ENCODE measurements around the gene SLC4A2.

SLC4A2 gene

GRCh38 chr7:151065516-151065915, 6.1 kb downstream of the SLC4A2 start:
- DNase-seq: no peak

- no peak for DNase-seq
Observed at GRCh38 chr7:151066273-151066974, 7.0 kb downstream of the SLC4A2 start.

- no peak for DNase-seq
Observed at GRCh38 chr7:151068069-151068773, 8.8 kb downstream of the SLC4A2 start.

GRCh38 chr7:151069841-151070573, 10.6 kb downstream of the SLC4A2 start:
- DNase-seq: no peak

GRCh38 chr7:151070574-151070960, 11.2 kb downstream of the SLC4A2 start:
- DNase-seq: no peak

- no peak for DNase-seq
Observed at GRCh38 chr7:151071032-151071866, 11.9 kb downstream of the SLC4A2 start.

- no peak for DNase-seq
Observed at GRCh38 chr7:151073990-151074389, 14.6 kb downstream of the SLC4A2 start.

- DNase-seq: no peak
Observed at GRCh38 chr7:151074817-151075661, 15.7 kb downstream of the SLC4A2 start.

- no peak for DNase-seq
Observed at GRCh38 chr7:151075662-151075971, 16.2 kb downstream of the SLC4A2 start.

GRCh38 chr7:151075978-151076426, 16.6 kb downstream of the SLC4A2 start:
- no peak for DNase-seq

- DNase-seq: peak; percentile 37
Observed at GRCh38 chr7:151076863-151077704, 17.7 kb downstream of the SLC4A2 start.

- no peak for DNase-seq
Observed at GRCh38 chr7:151077705-151078232, 18.4 kb downstream of the SLC4A2 start.

GRCh38 chr7:151078233-151079040, 19.0 kb downstream of the SLC4A2 start:
- DNase-seq: no peak

GRCh38 chr7:151079199-151079910, 20.0 kb downstream of the SLC4A2 start:
- DNase-seq: no peak

- DNase-seq: peak; percentile 62
Observed at GRCh38 chr7:151080067-151080521, 20.7 kb downstream of the SLC4A2 start.

- peak; percentile 96 for DNase-seq
Observed at GRCh38 chr7:151080522-151081169, 21.3 kb downstream of the SLC4A2 start, which contains the start of gene FASTK. Gene FASTK (minus strand): TSS chr7:151080809. CDS start chr7:151080766, 43 bp downstream.

- DNase-seq: no peak
Observed at GRCh38 chr7:151081170-151082101, 22.0 kb downstream of the SLC4A2 start.

Measured in hematopoietic multipotent progenitor cell treated with erythropoietin and hydrocortisone succinate and interleukin-3 and kit ligand, for 6 days (in vitro differentiated cells).